ENCODE results near the gene LDLRAD1.
"Not testable (repeated sequence)": the region's sequence is repeated elsewhere in the genome, so short reads cannot be mapped to it uniquely, and the experiment has no call there.

The LDLRAD1 gene

DNA sequence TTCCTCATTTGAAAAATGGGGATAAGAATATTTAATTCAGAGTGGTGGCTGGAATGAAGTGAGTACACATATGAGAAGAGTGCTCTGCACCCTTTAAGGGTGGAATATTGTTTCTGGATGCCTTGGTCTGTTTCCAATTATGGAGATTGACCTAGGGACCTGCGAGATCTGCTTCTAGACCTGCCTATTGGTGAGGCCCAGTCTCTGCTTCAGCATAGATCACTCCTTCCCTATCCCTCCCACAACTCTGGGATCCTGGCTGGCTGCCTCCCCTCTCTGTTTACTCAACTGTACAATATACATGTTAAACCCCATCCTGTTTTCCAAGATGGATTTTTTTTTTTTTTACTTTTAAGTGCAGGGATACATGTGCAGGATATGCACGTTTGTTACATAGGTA lies 6.4 kb upstream of the LDLRAD1 start:
- TF ChIP-seq ZFP3 (CRISPR knock-in tag; IDR thresholded peaks at IDR 0.05) (no peak), CSDC2 (CRISPR knock-in tag; IDR thresholded peaks at IDR 0.05) (no peak), TOX (CRISPR knock-in tag; IDR thresholded peaks at IDR 0.05; ENCODE audit: borderline replicate concordance) (no peak), GLIS3 (CRISPR knock-in tag; IDR thresholded peaks at IDR 0.05) (no peak), ZNF565 (CRISPR knock-in tag; conservative IDR thresholded peaks at IDR 0.05; ENCODE audit: low read depth) (no peak), ZFP30 (CRISPR knock-in tag; IDR thresholded peaks at IDR 0.05) (no peak), ESRRG (CRISPR knock-in tag; IDR thresholded peaks at IDR 0.05) (no peak), SNAI2 (CRISPR knock-in tag; IDR thresholded peaks at IDR 0.05) (no peak), ZC3H10 (CRISPR knock-in tag; IDR thresholded peaks at IDR 0.05) (no peak), PPARA (CRISPR knock-in tag; IDR thresholded peaks at IDR 0.05; ENCODE audit: borderline replicate concordance) (no peak), ISL1 (CRISPR knock-in tag; IDR thresholded peaks at IDR 0.05) (no peak), TCF4 (CRISPR knock-in tag; IDR thresholded peaks at IDR 0.05; ENCODE audit: borderline replicate concordance) (no peak), RARB (CRISPR knock-in tag; IDR thresholded peaks at IDR 0.05) (no peak), BACH2 (CRISPR knock-in tag; IDR thresholded peaks at IDR 0.05; ENCODE audit: borderline replicate concordance) (no peak), OSR1 (CRISPR knock-in tag; IDR thresholded peaks at IDR 0.05) (no peak)
- TF ChIP-seq, protein P1, sequence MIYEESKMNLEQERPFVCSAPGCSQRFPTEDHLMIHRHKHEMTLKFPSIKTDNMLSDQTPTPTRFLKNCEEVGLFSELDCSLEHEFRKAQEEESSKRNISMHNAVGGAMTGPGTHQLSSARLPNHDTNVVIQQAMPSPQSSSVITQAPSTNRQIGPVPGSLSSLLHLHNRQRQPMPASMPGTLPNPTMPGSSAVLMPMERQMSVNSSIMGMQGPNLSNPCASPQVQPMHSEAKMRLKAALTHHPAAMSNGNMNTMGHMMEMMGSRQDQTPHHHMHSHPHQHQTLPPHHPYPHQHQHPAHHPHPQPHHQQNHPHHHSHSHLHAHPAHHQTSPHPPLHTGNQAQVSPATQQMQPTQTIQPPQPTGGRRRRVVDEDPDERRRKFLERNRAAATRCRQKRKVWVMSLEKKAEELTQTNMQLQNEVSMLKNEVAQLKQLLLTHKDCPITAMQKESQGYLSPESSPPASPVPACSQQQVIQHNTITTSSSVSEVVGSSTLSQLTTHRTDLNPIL (CRISPR knock-in tag; IDR thresholded peaks at IDR 0.05; ENCODE audit: low read depth) = no peak
- TF ChIP-seq, protein P2, sequence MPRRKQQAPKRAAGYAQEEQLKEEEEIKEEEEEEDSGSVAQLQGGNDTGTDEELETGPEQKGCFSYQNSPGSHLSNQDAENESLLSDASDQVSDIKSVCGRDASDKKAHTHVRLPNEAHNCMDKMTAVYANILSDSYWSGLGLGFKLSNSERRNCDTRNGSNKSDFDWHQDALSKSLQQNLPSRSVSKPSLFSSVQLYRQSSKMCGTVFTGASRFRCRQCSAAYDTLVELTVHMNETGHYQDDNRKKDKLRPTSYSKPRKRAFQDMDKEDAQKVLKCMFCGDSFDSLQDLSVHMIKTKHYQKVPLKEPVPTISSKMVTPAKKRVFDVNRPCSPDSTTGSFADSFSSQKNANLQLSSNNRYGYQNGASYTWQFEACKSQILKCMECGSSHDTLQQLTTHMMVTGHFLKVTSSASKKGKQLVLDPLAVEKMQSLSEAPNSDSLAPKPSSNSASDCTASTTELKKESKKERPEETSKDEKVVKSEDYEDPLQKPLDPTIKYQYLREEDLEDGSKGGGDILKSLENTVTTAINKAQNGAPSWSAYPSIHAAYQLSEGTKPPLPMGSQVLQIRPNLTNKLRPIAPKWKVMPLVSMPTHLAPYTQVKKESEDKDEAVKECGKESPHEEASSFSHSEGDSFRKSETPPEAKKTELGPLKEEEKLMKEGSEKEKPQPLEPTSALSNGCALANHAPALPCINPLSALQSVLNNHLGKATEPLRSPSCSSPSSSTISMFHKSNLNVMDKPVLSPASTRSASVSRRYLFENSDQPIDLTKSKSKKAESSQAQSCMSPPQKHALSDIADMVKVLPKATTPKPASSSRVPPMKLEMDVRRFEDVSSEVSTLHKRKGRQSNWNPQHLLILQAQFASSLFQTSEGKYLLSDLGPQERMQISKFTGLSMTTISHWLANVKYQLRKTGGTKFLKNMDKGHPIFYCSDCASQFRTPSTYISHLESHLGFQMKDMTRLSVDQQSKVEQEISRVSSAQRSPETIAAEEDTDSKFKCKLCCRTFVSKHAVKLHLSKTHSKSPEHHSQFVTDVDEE (CRISPR knock-in tag; IDR thresholded peaks at IDR 0.05) = no peak
- no peak; the same call in 2 of the 3 replicates for ATAC-seq

DNA sequence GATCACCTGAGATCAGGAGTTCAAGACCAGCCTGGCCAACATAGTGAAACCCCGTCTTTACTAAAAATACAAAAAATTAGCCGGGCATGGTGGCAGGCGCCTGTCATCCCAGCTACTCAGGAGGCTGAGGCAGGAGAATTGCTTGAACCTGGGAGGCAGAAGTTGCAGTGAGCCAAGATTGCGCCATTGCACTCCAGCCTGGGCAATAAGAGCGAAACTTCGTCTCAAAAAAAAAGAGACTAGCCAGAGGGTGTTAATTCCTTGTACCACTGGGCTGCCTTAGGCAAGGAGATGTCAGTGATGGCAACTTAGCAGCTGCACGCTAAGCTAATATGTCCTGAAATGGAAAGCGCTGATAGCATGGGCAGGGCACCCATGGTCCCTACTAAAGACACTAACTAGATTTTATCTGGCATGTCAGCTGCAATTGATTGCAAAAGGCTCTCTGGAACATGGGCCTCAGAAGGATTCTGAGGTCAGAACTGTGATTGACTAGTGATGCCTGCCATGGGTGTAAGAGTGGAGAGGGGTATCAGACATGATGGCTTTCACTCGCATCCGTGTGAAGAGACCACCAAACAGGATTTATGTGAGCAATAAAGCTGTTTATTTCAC lies 1.7 kb upstream of the LDLRAD1 start:
- ATAC-seq = not testable (repeated sequence)

DNA sequence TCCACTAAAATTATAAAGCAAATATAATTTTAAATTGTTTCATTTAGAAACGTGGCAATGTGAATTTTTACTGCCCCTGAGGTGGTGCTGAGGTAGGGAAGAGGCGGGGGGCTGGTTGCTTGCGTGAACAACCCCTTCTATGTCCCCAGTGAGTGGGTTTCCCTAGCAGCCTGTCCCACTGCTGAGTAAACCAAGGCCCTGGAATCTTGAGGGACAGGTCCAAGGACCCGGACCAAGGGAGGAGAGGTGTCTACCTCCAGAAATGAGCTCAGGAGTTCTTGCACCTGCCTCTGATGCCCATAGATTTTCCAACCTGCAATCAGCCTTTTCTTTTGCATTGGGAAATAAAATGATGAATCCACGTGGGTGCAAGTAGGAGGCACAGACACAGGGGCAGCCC lies 649 bp upstream of the LDLRAD1 start:
- ATAC-seq = no peak
- TF ChIP-seq OSR1 (CRISPR knock-in tag; IDR thresholded peaks at IDR 0.05) = no peak
- TF ChIP-seq ZNF565 (CRISPR knock-in tag; conservative IDR thresholded peaks at IDR 0.05; ENCODE audit: low read depth) = no peak
- TF ChIP-seq, protein P3, sequence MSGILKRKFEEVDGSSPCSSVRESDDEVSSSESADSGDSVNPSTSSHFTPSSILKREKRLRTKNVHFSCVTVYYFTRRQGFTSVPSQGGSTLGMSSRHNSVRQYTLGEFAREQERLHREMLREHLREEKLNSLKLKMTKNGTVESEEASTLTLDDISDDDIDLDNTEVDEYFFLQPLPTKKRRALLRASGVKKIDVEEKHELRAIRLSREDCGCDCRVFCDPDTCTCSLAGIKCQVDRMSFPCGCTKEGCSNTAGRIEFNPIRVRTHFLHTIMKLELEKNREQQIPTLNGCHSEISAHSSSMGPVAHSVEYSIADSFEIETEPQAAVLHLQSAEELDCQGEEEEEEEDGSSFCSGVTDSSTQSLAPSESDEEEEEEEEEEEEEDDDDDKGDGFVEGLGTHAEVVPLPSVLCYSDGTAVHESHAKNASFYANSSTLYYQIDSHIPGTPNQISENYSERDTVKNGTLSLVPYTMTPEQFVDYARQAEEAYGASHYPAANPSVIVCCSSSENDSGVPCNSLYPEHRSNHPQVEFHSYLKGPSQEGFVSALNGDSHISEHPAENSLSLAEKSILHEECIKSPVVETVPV (CRISPR knock-in tag; IDR thresholded peaks at IDR 0.05) = no peak
- no peak for TF ChIP-seq ZC3H10 (CRISPR knock-in tag; IDR thresholded peaks at IDR 0.05)
- TF ChIP-seq ZNF70 (CRISPR knock-in tag; IDR thresholded peaks at IDR 0.05) = no peak
- TF ChIP-seq BACH2 (CRISPR knock-in tag; IDR thresholded peaks at IDR 0.05; ENCODE audit: borderline replicate concordance) = no peak
- TF ChIP-seq ZNF8 (CRISPR knock-in tag; IDR thresholded peaks at IDR 0.05) = no peak
- TF ChIP-seq PPARA (CRISPR knock-in tag; IDR thresholded peaks at IDR 0.05; ENCODE audit: borderline replicate concordance) = no peak
- TF ChIP-seq, protein P1 (CRISPR knock-in tag; IDR thresholded peaks at IDR 0.05; ENCODE audit: low read depth) = no peak
- no peak for TF ChIP-seq ESRRG (CRISPR knock-in tag; IDR thresholded peaks at IDR 0.05)
- no peak for TF ChIP-seq GLIS3 (CRISPR knock-in tag; IDR thresholded peaks at IDR 0.05)
- TF ChIP-seq CSDC2 (CRISPR knock-in tag; IDR thresholded peaks at IDR 0.05) = no peak
- no peak for TF ChIP-seq ISL1 (CRISPR knock-in tag; IDR thresholded peaks at IDR 0.05)
- TF ChIP-seq RARB (CRISPR knock-in tag; IDR thresholded peaks at IDR 0.05) = no peak
- TF ChIP-seq, protein P4, sequence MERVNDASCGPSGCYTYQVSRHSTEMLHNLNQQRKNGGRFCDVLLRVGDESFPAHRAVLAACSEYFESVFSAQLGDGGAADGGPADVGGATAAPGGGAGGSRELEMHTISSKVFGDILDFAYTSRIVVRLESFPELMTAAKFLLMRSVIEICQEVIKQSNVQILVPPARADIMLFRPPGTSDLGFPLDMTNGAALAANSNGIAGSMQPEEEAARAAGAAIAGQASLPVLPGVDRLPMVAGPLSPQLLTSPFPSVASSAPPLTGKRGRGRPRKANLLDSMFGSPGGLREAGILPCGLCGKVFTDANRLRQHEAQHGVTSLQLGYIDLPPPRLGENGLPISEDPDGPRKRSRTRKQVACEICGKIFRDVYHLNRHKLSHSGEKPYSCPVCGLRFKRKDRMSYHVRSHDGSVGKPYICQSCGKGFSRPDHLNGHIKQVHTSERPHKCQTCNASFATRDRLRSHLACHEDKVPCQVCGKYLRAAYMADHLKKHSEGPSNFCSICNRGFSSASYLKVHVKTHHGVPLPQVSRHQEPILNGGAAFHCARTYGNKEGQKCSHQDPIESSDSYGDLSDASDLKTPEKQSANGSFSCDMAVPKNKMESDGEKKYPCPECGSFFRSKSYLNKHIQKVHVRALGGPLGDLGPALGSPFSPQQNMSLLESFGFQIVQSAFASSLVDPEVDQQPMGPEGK (CRISPR knock-in tag; IDR thresholded peaks at IDR 0.05; ENCODE audit: borderline replicate concordance) = no peak
- TF ChIP-seq TOX (CRISPR knock-in tag; IDR thresholded peaks at IDR 0.05; ENCODE audit: borderline replicate concordance) = no peak
- TF ChIP-seq ARNTL (CRISPR knock-in tag; IDR thresholded peaks at IDR 0.05; ENCODE audit: borderline replicate concordance, low read depth) = no peak
- TF ChIP-seq TCF4 (CRISPR knock-in tag; IDR thresholded peaks at IDR 0.05; ENCODE audit: borderline replicate concordance) = no peak
- no peak for TF ChIP-seq SNAI2 (CRISPR knock-in tag; IDR thresholded peaks at IDR 0.05)
- TF ChIP-seq ZFP3 (CRISPR knock-in tag; IDR thresholded peaks at IDR 0.05) = no peak
